Measurements from ENCODE around the gene OR2V1. TPM values are rescaled to one million over a fixed set of nuclear protein-coding genes. Genes with fewer than 3 reads are reported as not detected.
"Not testable (repeated sequence)": the region's sequence is repeated elsewhere in the genome, so short reads cannot be mapped to it uniquely, and the experiment has no call there.

OR2V1 gene
- total RNA-seq, 2 donors from 2014 or later: not detected

DNA sequence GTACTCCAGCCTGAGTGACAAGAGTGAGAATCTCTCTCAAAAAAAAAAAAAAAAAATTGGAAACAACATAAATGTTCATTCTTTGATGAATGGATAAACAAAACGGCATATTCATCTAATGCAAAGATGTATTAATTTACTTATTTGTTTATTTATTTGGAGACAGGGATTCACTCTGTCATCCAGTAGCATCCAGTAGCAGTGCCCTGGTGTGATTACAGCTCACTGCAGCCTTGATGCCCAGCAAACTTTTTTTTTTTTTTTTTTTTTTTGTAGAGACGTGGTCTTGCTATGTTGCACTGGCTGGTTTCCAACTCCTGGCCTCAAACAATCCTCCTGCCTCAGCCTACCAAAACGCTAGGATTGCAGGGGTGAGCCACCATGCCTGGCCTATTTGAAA lies 40.8 kb upstream of the OR2V1 start:
- no peak overlapping the region for H3K4me3 ChIP-seq
- TF ChIP-seq, protein P1, sequence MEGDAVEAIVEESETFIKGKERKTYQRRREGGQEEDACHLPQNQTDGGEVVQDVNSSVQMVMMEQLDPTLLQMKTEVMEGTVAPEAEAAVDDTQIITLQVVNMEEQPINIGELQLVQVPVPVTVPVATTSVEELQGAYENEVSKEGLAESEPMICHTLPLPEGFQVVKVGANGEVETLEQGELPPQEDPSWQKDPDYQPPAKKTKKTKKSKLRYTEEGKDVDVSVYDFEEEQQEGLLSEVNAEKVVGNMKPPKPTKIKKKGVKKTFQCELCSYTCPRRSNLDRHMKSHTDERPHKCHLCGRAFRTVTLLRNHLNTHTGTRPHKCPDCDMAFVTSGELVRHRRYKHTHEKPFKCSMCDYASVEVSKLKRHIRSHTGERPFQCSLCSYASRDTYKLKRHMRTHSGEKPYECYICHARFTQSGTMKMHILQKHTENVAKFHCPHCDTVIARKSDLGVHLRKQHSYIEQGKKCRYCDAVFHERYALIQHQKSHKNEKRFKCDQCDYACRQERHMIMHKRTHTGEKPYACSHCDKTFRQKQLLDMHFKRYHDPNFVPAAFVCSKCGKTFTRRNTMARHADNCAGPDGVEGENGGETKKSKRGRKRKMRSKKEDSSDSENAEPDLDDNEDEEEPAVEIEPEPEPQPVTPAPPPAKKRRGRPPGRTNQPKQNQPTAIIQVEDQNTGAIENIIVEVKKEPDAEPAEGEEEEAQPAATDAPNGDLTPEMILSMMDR (IDR thresholded peaks at IDR 0.05): no peak
- TF ChIP-seq POLR2A (IDR thresholded peaks at IDR 0.05): no peak
- TF ChIP-seq POLR2AphosphoS5 (IDR thresholded peaks at IDR 0.05): no peak
- WGBS: 57% methylated on average over 3 of the region's 3 CpGs

DNA sequence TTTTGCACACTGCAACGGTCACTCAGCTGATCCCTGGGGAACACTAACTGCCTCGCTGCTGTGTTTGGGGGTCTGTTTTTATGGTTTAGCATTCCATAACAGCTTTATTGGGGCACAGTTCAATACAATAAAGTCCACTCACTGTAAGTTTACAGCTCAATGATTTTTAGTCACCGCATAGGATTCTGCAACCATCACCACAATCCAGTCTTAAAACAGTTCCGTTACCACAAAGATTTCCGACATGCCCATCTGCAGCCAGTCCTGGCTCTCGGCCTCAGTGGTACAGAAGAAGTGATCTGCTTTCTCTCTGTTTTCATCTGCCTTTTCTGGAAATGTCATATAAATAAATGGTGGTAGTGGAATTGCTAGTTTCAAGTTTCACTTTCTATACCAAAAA lies 40.0 kb upstream of the OR2V1 start:
- no peaks in the 10 kb centered on the region for H3K36me3 ChIP-seq
- WGBS: 39% methylated on average over 6 of the region's 6 CpGs

More for the DNA sequence above, 40.8 kb upstream of the OR2V1 start:
- Histone ChIP-seq H3K36me3 (no peaks in the 10 kb centered on the region), H3K27me3 (replicated peaks; ENCODE audit: insufficient read depth) (peaks cover 24% of the 10 kb centered on the region), H3K9me3 (no peaks in the 10 kb centered on the region), H3K4me1 (replicated peaks) (no peaks in the 10 kb centered on the region), H3K27ac (no peak overlapping the region)
- intact Hi-C loops (cut with DNase I): no loop called here
- DNase-seq (ENCODE audit: low spot score): no peak

DNA sequence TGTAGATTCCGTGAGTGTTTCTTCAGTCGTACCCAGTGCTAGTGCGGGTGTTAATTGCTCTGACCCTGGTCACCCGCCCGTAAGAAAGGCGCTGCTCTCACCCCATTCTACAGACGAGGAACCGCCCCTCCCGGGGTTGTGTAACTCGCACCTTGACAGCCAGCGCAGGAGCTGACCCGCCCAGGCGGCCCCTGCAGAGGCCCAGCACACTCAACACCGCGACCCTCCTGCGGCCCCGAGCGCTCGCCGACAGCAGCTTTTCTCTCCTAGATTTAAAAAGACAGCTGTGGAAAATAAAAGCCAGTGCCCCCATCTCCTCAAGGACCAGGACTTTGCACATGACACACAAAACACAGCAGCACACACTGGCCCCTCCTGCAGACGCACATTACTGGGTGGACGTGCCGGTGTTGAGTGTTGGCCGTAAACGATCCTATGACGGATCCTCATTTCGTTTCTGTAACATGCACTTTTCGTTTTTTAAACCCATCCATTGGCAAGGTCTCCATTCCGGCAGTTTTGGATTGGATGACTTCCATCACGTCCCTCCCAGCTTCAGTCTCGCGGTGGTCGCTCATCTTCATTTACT lies 39.4 kb upstream of the OR2V1 start:
- Histone ChIP-seq H3K4me1 (replicated peaks) (no peaks in the 10 kb centered on the region), H3K36me3 (no peaks in the 10 kb centered on the region), H3K27ac (no peak overlapping the region), H3K4me3 (no peak overlapping the region), H3K9me3 (no peaks in the 10 kb centered on the region), H3K27me3 (replicated peaks; ENCODE audit: insufficient read depth) (peaks cover 25% of the 10 kb centered on the region)
- DNase-seq (ENCODE audit: low spot score): no peak
- TF ChIP-seq POLR2A (IDR thresholded peaks at IDR 0.05) (no peak), POLR2AphosphoS5 (IDR thresholded peaks at IDR 0.05) (no peak)
- TF ChIP-seq, protein P1 (IDR thresholded peaks at IDR 0.05): no peak
- intact Hi-C loops (cut with DNase I): no loop called here
- 14% methylated on average over 33 of the region's 33 CpGs for WGBS

More for the DNA sequence above, 40.0 kb upstream of the OR2V1 start:
- H3K27ac ChIP-seq: no peak overlapping the region
- no peaks in the 10 kb centered on the region for H3K9me3 ChIP-seq
- TF ChIP-seq POLR2AphosphoS5 (IDR thresholded peaks at IDR 0.05): no peak
- TF ChIP-seq, protein P1 (IDR thresholded peaks at IDR 0.05): no peak
- TF ChIP-seq POLR2A (IDR thresholded peaks at IDR 0.05): no peak
- no peak overlapping the region for H3K4me3 ChIP-seq
- no peak for DNase-seq (ENCODE audit: low spot score)
- no peaks in the 10 kb centered on the region for H3K4me1 ChIP-seq (replicated peaks)
- intact Hi-C loops (cut with DNase I): no loop called here
- H3K27me3 ChIP-seq (replicated peaks; ENCODE audit: insufficient read depth): peaks cover 25% of the 10 kb centered on the region

DNA sequence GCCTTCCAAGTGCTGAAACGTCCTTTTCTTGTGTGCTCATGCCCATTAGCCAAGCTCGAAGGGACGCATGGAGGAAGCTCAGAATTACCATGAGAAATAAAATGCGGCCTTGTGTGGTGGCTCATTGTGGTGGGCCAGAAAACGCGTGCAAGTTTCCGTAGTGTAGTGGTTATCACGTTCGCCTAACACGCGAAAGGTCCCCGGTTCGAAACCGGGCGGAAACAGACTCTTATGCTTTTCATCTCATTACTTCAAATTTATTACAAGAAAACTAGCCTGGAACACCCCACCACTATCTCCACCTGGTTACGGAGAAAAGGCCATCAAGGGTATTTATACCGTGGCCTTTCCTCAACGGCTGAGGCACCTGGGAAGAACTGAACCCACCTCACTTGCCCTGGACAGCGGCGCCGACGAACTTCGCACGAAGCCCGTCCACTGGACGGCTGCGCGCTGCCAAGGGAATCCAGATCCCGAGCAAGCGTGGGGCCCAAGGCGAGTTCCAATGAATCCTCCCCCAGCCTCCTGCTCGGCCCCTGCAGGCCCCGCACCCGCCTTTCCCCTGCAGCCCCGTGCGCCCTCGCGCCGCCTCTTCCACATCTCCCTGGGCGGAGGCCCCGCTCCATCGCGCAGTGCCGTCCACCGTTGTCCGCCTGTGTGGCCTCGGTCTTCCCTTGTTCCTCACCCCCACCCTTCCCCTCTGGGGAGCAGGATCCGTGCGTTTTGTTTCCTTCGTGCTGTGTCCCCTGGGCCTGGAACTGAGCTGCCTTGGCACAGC lies 38.7 kb upstream of the OR2V1 start:
- H3K4me3 ChIP-seq; intact Hi-C loops (cut with DNase I); H3K9me3 ChIP-seq; H3K27ac ChIP-seq; DNase-seq (ENCODE audit: low spot score); H3K4me1 ChIP-seq (replicated peaks); H3K36me3 ChIP-seq: not testable (repeated sequence)
- WGBS: 9% methylated on average over 50 of the region's 50 CpGs
- peaks cover 25% of the 10 kb centered on the region for H3K27me3 ChIP-seq (replicated peaks; ENCODE audit: insufficient read depth)

DNA sequence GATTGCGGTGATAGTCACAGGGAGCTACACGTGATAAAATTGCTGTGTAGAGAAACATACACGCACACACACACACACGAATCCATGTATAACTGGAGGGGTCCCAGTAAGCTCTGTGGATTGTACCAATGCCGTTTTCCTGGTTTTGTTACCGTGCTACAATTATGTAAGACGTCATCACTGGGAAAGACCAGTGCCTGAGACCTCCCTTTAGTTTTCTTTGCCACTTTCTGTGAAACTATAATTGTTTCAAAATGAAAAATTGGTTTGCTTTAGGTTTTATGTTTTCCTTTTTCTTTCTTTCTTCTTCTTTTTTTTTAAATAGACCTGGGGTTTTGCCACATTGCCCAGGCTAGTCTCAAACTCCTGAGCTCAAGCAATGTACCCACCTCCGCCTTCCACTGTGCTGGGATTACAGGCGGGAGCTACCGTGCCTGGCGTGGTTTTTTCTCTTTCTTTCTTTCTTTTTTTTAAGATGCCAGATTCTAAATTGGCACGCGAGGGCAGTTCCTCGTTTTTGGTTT lies 37.7 kb upstream of the OR2V1 start:
- TF ChIP-seq POLR2AphosphoS5 (IDR thresholded peaks at IDR 0.05): no peak
- TF ChIP-seq POLR2A (IDR thresholded peaks at IDR 0.05): no peak
- TF ChIP-seq, protein P1 (IDR thresholded peaks at IDR 0.05): no peak
- no peaks in the 10 kb centered on the region for H3K9me3 ChIP-seq
- intact Hi-C loops (cut with DNase I): no loop called here
- peaks cover 25% of the 10 kb centered on the region for H3K27me3 ChIP-seq (replicated peaks; ENCODE audit: insufficient read depth)
- no peak overlapping the region for H3K4me3 ChIP-seq
- H3K36me3 ChIP-seq: no peaks in the 10 kb centered on the region
- no peak overlapping the region for H3K27ac ChIP-seq
- H3K4me1 ChIP-seq (replicated peaks): no peaks in the 10 kb centered on the region
- DNase-seq (ENCODE audit: low spot score): no peak
- 32% methylated on average over 14 of the region's 14 CpGs for WGBS

All from prostate gland (tissue), 2 donors.